Breast epithelium (tissue), 3 donors: Measurements from ENCODE around the gene OR56B4.
"Not testable (repeated sequence)": the region's sequence is repeated elsewhere in the genome, so short reads cannot be mapped to it uniquely, and the experiment has no call there.

Source experiments
- CTCF ChIP-seq, 3 donors: fragments of 450-650 bp; IDR thresholded peaks; one replicate each; pipeline ENCODE4 v1.5.1; 2016 to 2017; ENCODE audit warnings: antibody characterized with exemption in 3 of 3, mild to moderate bottlenecking in 3 of 3, moderate library complexity in 3 of 3
- POLR2AphosphoS5 ChIP-seq, 3 donors: sonication (generic); formaldehyde crosslinking; IDR thresholded peaks; one replicate each; pipeline ENCODE4 v1.6.1; 2017; ENCODE audit warnings: antibody characterized with exemption in 3 of 3

GRCh38 chr11:6135936-6136335, 28.5 kb downstream of the OR56B4 start:
- TF ChIP-seq CTCF, POLR2AphosphoS5 (IDR thresholded peaks at IDR 0.05): not testable (repeated sequence)
